IPS DF 4.7 (cell line): ENCODE data around the gene SLC35B2.

Experiments
- DNase-seq: peaks from one replicate; pipeline ENCODE4 v3.0.0-alpha.2; 2013; ENCODE audit warnings: low spot score; ENCODE audit errors: extremely low read depth

SLC35B2 gene, protein sequence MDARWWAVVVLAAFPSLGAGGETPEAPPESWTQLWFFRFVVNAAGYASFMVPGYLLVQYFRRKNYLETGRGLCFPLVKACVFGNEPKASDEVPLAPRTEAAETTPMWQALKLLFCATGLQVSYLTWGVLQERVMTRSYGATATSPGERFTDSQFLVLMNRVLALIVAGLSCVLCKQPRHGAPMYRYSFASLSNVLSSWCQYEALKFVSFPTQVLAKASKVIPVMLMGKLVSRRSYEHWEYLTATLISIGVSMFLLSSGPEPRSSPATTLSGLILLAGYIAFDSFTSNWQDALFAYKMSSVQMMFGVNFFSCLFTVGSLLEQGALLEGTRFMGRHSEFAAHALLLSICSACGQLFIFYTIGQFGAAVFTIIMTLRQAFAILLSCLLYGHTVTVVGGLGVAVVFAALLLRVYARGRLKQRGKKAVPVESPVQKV

GRCh38 chr6:44257025-44257752 is at the start of gene SLC35B2:
Gene SLC35B2, minus strand, starts transcription at chr6:44257528. Its CDS starts 118 bp downstream, at chr6:44257410.
- no peak for DNase-seq

- no peak for DNase-seq
These were observed 49.4 kb upstream of the SLC35B2 start for GRCh38 chr6:44306710-44307109.

DNA sequence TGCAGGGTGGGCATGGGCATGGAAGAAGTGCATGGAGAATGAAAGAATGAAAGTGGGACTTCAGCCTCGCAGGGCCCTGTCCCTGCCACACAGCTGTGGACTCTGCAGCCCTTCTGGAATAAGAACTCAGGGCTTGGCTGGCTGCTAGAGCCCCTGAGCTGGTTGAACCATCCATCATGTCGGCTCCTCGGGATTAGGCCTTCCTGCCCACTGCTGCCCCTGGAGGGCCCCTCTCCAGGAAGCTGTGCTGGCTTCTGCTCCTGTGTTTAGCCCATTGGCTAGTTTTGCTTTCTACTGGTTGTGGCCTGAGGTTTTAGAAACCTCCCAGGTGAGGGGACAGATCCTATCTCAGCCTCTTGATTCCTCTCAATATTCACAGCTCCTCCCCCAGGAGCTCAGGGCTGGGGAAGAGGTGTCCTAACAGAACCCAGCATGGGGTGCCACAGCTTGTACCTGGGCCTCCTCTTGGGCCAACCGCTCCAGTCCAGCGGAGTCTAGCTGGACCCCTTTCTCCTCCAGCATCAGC is 47.9 kb upstream of the SLC35B2 start:
- DNase-seq = no peak

DNA sequence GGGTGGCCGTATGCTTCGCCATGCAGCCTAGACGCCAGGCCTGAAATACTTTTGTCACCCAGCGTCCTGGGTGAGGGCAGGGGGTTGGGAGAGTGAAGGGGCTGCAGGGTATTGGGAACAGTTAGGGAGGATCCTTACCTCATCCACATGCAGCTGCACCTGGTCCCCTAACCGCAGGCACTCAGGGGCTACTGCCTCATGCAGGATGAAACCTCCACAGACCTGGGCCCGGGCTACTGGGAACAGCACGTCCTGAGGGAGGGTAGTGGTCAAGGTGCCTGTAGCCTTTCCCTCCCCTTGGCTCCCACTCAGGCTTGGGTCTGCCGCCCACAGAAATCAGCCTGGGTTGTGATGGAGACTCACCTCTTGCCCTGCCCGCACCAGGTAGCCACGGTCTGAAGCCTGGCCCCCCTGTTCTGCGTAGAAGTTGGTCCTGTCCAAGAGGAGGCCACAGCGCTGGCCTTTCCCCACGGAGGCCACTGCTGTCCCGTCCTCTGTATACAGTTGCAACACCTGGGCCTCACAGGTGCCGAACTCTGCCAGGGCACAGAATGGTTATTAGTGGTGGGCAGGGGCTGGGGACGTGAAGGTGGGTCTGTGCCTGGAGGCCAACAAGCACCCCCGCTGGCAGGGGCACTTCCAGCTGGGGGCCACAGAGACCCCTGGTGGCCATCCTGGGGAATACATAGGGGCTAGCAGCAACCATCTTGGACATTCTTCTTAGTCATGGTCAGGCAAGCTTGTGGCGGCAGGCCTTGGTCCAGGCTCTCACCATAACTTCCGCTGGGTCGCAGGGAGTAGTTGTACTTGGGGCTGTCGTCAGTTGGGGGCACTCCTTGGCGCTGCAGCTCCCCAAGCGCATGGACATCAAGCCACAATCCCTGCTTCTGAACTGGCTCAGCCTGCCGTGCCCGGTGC is 47.2 kb upstream of the SLC35B2 start:
- no peak for DNase-seq

- no peak for DNase-seq
These were observed 46.5 kb upstream of the SLC35B2 start for GRCh38 chr6:44303842-44304241.

GRCh38 chr6:44302856-44303255 is 45.5 kb upstream of the SLC35B2 start:
- no peak for DNase-seq

GRCh38 chr6:44301782-44302564 is 44.6 kb upstream of the SLC35B2 start:
- DNase-seq = no peak

GRCh38 chr6:44301106-44301505 is 43.8 kb upstream of the SLC35B2 start:
- no peak for DNase-seq

GRCh38 chr6:44300292-44300823 is 43.0 kb upstream of the SLC35B2 start:
- DNase-seq = no peak

DNA sequence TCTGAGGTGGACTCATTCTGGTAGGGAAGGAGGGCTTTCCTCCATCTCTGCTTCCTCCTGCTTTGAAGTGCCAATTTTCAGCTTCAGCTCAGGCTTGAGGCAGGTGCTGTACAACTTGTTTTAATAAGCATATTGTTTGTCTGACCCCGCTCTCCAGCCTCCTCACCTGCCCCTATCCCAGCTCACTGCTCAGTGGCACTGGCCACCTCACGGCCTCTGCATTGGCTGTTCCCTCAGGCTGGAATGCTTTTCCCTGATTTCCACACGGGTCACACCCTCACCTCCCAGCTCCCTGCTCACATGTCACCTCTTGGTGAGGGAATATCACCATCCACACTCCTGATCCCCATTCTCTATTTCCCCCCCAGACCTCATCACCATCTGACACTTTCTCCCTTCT is 41.5 kb upstream of the SLC35B2 start:
- DNase-seq = no peak

- DNase-seq = no peak
These were observed 40.9 kb upstream of the SLC35B2 start for GRCh38 chr6:44298055-44298803.

- no peak for DNase-seq
These were observed 40.0 kb upstream of the SLC35B2 start for GRCh38 chr6:44297063-44298038.

- DNase-seq = no peak
These were observed 37.8 kb upstream of the SLC35B2 start for GRCh38 chr6:44294832-44295791.

- DNase-seq = no peak
These were observed 35.5 kb upstream of the SLC35B2 start for GRCh38 chr6:44292661-44293365.

DNA sequence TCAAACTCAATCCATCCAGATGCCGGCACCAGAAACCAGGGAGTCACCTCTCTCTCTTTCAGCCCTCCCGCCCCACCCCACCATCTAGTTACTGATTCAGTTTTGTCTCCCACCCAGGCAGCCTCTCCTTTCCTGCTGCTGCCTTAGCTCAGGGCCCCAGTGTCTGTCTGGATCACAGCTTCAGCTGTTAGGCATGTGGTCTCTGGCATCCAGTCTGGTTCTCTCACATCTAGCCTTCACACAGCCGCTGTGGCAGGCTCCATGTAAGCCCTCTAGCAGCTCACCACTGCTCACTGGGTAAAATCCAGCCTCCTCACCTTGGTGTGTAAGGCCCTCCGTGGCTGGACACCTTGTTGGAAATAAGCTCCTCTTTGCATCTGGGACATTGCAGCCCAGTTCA is 34.5 kb upstream of the SLC35B2 start:
- DNase-seq = no peak

DNA sequence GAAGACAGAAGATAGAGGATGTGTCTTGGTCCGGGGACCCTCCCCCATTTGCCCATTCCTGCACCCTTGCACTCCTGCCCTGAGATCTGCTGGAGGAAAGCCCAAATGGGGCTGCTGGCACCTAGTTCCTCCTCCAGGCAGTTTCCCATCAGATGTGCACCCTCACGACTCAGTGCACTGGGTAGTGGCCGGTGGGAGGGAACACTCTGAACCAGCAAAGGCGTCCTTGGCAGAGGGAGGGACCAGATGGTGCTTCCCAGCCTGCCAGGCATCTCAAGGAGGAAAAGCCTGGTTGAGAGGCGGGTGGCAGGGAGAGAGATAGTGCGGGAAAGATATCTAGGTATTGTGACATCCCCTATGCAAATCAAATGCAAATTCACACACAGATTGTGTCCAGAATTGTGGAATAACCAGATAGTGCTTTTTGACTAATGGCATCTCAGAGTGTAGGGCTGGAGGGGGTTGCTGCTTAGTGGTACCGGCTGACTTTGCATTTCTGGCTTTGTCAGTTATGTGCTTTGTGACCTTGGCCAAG is 32.5 kb upstream of the SLC35B2 start:
- no peak for DNase-seq
